Spinal cord (tissue), 10 donors: ENCODE results near the gene PAX6. TPM values are rescaled to one million over a fixed set of nuclear protein-coding genes. Genes with fewer than 3 reads are reported as not detected.

ENCODE experiments used
- DNase-seq, 6 donors: peaks; one replicate each; pipeline versions ENCODE4 v3.0.0 to v3.0.0-alpha.2; 2013 to 2015; ENCODE audit warnings: low spot score in 6 of 6, low read depth in 4 of 6
- H3K27ac ChIP-seq: one replicate; pipeline ENCODE4 v1.5.1; 2013; ENCODE audit warnings: low read depth, low read length, control low read depth
- H3K27me3 ChIP-seq: one replicate; pipeline ENCODE4 v1.6.1; 2013; ENCODE audit warnings: low read length; ENCODE audit not compliant: control insufficient read depth, insufficient read depth
- H3K36me3 ChIP-seq: one replicate; pipeline ENCODE4 v1.6.1; 2013; ENCODE audit warnings: low read length; ENCODE audit not compliant: control insufficient read depth, insufficient read depth
- H3K4me1 ChIP-seq: one replicate; pipeline ENCODE4 v1.6.1; 2013; ENCODE audit warnings: low read length; ENCODE audit not compliant: control insufficient read depth, insufficient read depth
- H3K4me3 ChIP-seq: one replicate; pipeline ENCODE4 v1.5.1; 2013; ENCODE audit warnings: low read depth, low read length, control low read depth
- H3K9me3 ChIP-seq: one replicate; pipeline ENCODE4 v1.6.1; 2013; ENCODE audit warnings: low read length; ENCODE audit not compliant: control insufficient read depth, insufficient read depth
- WGBS: methylation state at CpG from one replicate; pipeline ENCODE4 v1.1.5; 2013; ENCODE audit warnings: missing lambda C conversion rate; ENCODE audit not compliant: insufficient coverage; 5-methylcytosine and 5-hydroxymethylcytosine counted together
- polyA plus RNA-seq, 2 donors: library from polyadenylated mRNA; unstranded; fragments of 120-200 nt; gene quantifications; one replicate each; pipeline ENCODE4 v1.2.1, GENCODE V29; 2013; ENCODE audit not compliant: insufficient read length in 2 of 2
- total RNA-seq, 2 donors: library from RNA; depleted of rRNA in 1 of 2; stranded (reverse); fragments of 120-200 nt in 1 of 2; fragments of >200 nt in 1 of 2; gene quantifications; one replicate each; pipeline versions ENCODE4 v1.2.3 to v1.2.4, GENCODE V29; 2013 to 2014
- donor health status: healthy.

Gene PAX6
- total and polyA plus RNA-seq, 4 donors, result 9.4 to 44.1 (median 31.0) TPM

DNA sequence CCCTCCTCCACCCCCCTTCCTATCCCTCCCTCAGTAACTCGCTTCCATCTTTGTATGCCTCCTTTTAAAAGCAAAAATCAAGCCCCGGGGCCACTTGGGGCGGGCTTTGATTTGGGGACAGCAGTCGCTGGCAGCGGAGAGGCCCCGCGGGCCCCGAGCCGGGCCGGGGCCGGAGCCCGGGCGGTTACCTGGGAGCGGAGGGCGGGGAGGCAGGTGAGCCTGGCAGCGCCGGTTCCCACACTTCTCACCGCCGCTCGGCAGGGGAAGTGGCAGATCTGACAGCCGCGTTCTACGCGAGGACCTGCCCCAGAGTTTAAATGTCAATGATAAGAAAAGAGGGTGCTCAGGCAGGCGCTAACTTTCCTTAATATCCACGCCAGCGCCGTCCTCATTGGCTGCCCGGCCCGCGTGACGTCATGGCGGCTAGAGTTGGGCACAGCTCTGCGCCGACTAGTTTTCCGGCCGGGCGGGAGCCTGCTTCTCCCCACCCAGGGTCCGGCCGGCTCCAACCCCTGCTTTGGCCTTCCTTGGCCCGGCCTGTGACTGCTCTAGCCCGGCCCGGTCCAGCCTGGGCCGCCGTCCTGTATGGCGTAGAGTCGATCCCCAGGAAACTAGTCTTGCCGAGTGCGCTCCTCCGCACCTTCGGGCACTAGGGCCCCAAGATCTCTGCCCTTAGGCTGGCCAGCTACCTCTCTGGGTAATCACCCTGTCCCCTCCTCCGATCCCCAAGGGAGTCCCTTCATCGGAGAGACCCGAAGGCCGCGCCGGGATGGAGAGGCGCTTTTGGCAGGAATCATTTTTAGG is 6.7 kb upstream of the PAX6 start:
- peaks cover 99% of the 10 kb centered on the region for H3K27me3 ChIP-seq
- WGBS, result 5% methylated on average over 57 of the region's 58 CpGs
- peaks cover 62% of the 10 kb centered on the region for H3K4me1 ChIP-seq
- H3K9me3 ChIP-seq, result no peaks in the 10 kb centered on the region
- peaks cover 2% of the 10 kb centered on the region for H3K36me3 ChIP-seq
- DNase-seq, result peak in 2 of 6 donors; percentile 65 to 86
- H3K27ac ChIP-seq, result peak overlapping the region; percentile 74
- peak overlapping the region; percentile 40 for H3K4me3 ChIP-seq

DNA sequence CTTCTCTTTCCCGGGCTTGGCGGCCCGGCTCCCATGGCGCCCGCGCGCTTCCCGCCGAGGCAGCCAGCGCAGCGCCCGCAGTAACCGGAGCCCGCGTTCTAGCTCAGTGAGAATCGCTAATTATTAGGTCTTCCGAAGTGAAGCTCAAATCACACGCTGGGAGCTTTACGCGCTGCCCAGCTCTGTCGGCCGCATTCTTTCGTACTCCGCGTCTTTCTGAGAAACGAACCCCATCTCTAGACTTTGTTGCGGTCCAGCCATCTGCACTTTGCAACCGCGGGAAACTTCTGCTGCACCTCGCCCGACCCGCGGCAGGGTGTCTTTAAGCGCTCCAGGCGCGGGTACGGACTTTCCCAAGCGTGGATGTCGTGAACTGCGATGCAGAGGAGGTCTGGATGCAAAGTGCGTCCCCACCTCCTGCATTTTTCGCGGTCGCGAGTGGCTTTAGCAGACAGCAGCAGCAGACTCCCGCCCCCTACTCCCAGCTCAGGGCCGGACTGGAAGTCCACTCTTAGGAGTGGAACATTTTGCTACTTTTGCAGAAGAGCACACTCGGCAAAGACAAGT is 6.0 kb upstream of the PAX6 start:
- Histone ChIP-seq H3K27me3 (peaks cover 99% of the 10 kb centered on the region), H3K4me1 (peaks cover 69% of the 10 kb centered on the region), H3K36me3 (peaks cover 2% of the 10 kb centered on the region), H3K27ac (peak overlapping the region; percentile 74), H3K4me3 (peak overlapping the region; percentile 40), H3K9me3 (no peaks in the 10 kb centered on the region)
- DNase-seq, result peak in 2 of 6 donors; percentile 45 to 68
- WGBS, result under 1% methylated on average over 48 of the region's 48 CpGs

DNA sequence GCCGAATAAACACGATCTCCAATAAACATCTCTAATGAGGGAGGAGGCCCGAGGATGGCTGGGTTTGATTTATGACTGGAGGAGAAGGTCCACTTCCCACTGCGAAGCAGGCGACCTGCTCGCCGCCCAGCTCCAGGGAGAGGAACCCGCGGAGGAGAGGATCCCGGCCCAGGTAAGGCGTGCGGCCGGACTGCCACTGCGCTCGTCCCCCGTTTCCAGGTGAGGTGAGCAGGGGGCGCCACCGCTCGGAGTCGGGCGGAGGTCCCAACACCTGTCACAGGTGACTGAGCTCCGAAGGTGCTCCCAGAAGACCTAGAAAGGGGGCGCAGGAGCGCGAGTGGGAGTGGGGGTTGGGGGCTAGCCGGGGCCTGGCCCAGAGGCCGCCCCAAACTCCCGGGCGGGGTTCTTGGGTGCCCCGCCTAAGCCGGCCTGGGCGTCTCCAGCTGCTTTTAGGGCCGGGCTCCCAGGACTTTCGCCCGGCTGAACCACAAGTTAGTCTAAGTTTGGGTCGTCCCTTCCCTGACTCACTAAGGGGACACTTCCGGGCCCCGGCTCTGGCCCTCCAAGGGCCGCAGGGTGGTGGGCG is 5.4 kb upstream of the PAX6 start:
- Histone ChIP-seq H3K27ac (peak overlapping the region; percentile 74), H3K9me3 (no peaks in the 10 kb centered on the region), H3K4me1 (peaks cover 75% of the 10 kb centered on the region), H3K27me3 (peaks cover 99% of the 10 kb centered on the region), H3K4me3 (peak overlapping the region; percentile 40), H3K36me3 (peaks cover 2% of the 10 kb centered on the region)
- DNase-seq, result no peak
- WGBS, result 1% methylated on average over 38 of the region's 40 CpGs

DNA sequence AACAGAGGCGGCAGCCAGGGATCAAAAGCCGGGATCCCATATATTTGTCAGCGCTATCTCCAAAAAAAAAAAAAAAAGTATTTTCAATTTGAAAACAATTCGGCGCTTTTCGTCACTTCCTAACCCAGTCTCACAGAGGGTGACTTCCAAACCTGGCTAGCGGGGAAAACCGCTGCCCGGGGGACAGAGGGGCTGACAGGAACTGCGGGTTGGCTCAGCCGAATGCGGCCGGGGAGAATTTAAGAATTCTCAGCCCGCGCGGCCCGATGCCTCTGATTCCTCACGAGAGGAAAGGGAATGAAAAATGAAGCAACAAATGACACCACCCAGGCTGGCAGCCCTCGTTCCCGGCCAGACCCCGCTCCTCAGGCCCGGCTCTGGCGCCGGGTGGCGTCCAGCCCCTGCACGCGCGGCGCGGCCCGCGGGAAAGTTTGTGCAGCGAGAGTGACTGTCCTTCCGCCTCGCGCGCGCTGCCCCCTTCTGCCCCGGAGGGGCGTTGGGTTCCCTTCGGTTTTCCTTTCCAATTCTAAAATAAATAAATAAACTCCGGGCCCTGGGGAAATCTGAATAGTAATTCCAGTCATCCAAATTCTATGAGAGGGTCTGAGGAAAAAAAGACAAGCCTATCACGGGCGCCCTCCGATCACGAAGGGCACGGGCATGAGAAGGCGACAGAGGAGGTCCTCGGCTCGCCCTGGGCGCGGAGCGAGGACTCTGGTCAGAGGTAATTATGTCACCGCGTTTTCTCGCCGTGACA is 4.8 kb upstream of the PAX6 start:
- Histone ChIP-seq H3K4me1 (peaks cover 81% of the 10 kb centered on the region), H3K9me3 (no peaks in the 10 kb centered on the region), H3K36me3 (peaks cover 2% of the 10 kb centered on the region), H3K27ac (peak overlapping the region; percentile 74), H3K4me3 (peak overlapping the region; percentile 40), H3K27me3 (peaks cover 99% of the 10 kb centered on the region)
- WGBS, result 2% methylated on average over 33 of the region's 57 CpGs
- DNase-seq, result peak in 2 of 6 donors; percentile 39 to 66

DNA sequence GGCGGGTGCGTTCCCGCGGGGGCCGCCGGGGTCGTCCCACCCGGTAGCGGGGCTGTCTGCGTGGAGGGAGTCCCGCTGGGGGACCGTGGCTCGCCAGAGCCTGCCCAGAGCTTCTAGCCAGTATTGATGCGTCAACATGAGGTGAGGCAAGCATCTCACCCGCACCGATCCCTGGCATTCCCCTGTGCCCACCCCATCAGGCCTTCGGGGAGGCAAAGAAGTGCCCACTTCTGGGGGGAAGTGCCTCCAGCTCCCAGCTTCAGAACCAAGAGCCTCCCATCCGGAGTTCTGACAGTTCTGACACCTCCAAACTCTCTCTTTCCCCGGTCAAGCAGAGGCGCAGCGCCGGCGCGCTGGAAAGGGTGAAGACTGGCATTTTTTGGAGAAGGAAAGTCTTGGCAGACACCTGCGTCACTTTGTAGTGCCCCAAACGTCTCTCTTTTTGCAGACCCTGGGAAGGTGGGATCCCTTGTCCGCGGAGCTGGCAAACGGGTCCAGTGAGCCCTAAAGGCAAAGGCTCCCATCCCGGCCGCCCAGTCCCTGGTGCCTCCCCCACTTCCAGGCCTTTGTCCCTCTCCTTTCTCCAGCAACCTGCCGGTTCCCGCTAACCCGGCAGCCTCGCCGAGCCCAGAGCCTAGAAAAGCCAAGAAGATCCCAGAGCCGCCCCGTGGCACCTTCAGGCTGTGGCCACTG is 3.2 kb upstream of the PAX6 start:
- peaks cover 4% of the 10 kb centered on the region for H3K36me3 ChIP-seq
- peak overlapping the region; percentile 74 for H3K27ac ChIP-seq
- DNase-seq, result peak in 2 of 6 donors; percentile 21 to 71
- H3K9me3 ChIP-seq, result no peaks in the 10 kb centered on the region
- H3K4me1 ChIP-seq, result peaks cover 92% of the 10 kb centered on the region
- H3K4me3 ChIP-seq, result peak overlapping the region; percentile 35
- WGBS, result 20% methylated on average over 29 of the region's 38 CpGs
- H3K27me3 ChIP-seq, result peaks cover 99% of the 10 kb centered on the region

DNA sequence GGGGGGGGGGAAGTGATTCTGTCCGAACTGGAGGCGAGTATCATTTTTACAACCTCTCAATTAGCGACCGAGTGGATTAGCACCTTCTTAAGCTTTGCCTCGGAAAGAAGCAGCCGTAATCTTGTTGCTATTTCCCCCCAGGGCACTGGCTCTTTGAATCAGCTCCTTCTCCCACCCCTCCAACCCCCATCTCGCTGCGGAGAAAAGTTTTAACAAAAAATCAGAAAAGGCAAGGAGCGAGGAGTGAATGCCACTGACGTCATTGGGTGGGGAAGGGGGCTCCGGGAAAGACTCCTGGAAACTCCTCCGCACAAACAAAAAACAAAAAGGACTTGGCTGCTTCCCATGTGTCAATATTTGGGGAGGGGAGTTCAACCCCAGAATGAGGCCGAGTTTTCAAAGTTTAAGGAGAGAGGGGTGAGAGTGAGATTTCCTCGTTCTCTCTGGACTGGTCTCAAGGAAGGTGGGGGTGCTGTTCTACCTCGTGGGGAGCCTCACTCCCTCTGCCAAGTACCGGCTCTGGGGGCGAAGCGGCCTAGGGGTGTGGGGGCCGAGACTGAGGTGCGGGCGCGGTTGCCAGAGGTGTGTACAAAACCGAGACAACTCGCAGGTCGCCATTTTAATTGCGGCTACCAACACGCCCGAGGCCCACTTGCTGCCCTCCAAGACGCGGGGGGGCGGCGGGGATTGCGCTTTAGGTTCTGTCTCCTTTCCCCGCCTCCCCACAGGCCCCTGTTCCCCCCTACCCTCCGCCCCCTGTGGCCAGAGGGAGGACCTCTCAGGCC is 2.5 kb upstream of the PAX6 start:
- H3K9me3 ChIP-seq, result no peaks in the 10 kb centered on the region
- H3K4me3 ChIP-seq, result peak overlapping the region; percentile 35
- DNase-seq, result peak in 2 of 6 donors; percentile 55 to 90
- 8% methylated on average over 26 of the region's 35 CpGs for WGBS
- peaks cover 90% of the 10 kb centered on the region for H3K4me1 ChIP-seq
- peak overlapping the region; percentile 74 for H3K27ac ChIP-seq
- H3K36me3 ChIP-seq, result peaks cover 2% of the 10 kb centered on the region
- peaks cover 99% of the 10 kb centered on the region for H3K27me3 ChIP-seq

DNA sequence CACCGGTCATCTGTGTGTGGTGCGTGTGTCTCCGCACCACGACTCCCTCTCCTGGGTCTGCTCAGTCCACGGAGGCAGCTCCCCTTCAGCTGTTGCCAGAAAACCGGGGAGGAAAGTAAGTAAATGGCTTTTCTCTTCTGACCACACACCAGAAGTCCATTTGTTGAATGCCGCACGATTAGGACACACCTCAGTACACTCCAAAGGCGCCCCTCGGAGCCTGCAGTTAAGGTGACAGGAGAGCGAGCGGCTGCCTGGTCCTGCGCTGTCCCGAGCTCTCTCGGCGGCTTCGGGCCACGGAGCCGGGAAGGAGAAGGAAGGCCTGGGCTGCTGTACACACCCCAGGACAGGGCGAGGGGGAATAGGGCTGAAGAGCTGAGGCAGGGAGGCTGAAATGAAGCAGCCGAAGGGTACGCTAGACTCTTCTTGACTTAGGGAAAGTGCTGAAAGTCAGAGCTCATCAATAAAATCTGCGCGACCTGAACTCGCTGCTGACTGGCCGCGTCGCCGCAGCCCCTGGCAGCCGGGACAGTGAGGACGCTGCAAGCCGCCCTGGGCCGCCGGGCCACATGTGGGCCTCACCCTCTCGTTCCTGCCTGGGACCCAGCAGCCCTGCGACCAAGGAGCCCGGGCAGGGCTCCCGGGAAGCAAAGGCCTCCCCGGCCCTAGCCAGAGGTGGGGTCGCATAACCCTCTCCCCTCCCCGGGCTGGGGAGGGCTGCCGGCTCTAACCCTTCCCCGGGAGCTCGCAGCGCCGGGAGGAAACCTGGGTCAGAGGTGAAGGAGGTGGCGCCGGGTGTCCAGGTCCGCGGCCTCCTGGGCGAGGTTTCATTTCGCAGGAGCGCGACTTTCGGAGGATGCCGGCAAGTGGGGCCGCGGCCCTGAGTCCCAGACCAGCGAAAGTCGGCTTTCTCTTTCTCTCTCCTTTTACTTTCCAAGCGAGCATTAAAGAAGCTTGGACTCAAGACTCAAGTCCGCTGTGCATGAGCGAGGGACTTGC is 1.6 kb upstream of the PAX6 start:
- Histone ChIP-seq H3K36me3 (peaks cover 2% of the 10 kb centered on the region), H3K9me3 (no peaks in the 10 kb centered on the region), H3K4me1 (peaks cover 81% of the 10 kb centered on the region), H3K4me3 (peak overlapping the region; percentile 35), H3K27ac (peak overlapping the region; percentile 74), H3K27me3 (peaks cover 99% of the 10 kb centered on the region)
- 4% methylated on average over 55 of the region's 63 CpGs for WGBS
- peak in 2 of 6 donors; percentile 54 to 79 for DNase-seq
